WTC11 (cell line): ENCODE results near the gene NETO2. TPM values are rescaled to one million over a fixed set of nuclear protein-coding genes. Genes with fewer than 3 reads are reported as not detected.

Source experiments
- ATAC-seq: fragments of 200-7000 bp; cut with Tn5 transposase; 2 replicates; pipeline ENCODE4 v1.10.0; 2021; ENCODE audit warnings: mild to moderate bottlenecking, moderate library complexity
- CTCF ChIA-PET: fragments of 300-600 bp; sonication (Branson Sonifier 250); formaldehyde crosslinking; loops from one replicate; lab custom pipeline; 2021; ENCODE audit warnings: antibody characterized with exemption; lab: Charles Lee
- POLR2A ChIA-PET: fragments of 350-600 bp; sonication (Branson Sonifier 250); formaldehyde crosslinking; loops from one replicate; lab custom pipeline; 2021; ENCODE audit warnings: antibody characterized with exemption; lab: Charles Lee
- DNase-seq: peaks from one replicate; pipeline ENCODE4 v3.0.0; 2021; ENCODE audit warnings: low spot score
- H3K27ac Mint-ChIP-seq: 2 replicates; pipeline ENCODE4 v1.8.0; 2021; ENCODE audit warnings: mixed read lengths
- H3K27me3 Mint-ChIP-seq: 2 replicates; pipeline ENCODE4 v1.8.0; 2021; ENCODE audit warnings: low read depth, mild to moderate bottlenecking, moderate library complexity, mixed read lengths
- H3K36me3 Mint-ChIP-seq: 2 replicates; pipeline ENCODE4 v1.8.0; 2021; ENCODE audit warnings: mixed read lengths
- H3K4me1 Mint-ChIP-seq: 2 replicates; pipeline ENCODE4 v1.8.0; 2022; ENCODE audit warnings: mixed read lengths
- H3K4me3 Mint-ChIP-seq: 2 replicates; pipeline ENCODE4 v1.8.0; 2021; ENCODE audit warnings: mild to moderate bottlenecking, moderate library complexity, mixed read lengths
- H3K9me3 Mint-ChIP-seq: 2 replicates; pipeline ENCODE4 v1.8.0; 2021; ENCODE audit warnings: mixed read lengths
- ARID4B ChIP-seq: sonication (generic); formaldehyde crosslinking; IDR thresholded peaks from 2 replicates; pipeline ENCODE4 v1.8.0; 2023; ENCODE audit warnings: missing genetic modification reagents, mild to moderate bottlenecking, borderline replicate concordance
- ATF1 ChIP-seq: sonication (generic); formaldehyde crosslinking; IDR thresholded peaks from 2 replicates; pipeline ENCODE4 v1.8.1; 2023; ENCODE audit warnings: mild to moderate bottlenecking, moderate library complexity, missing genetic modification reagents
- FOXP1 ChIP-seq: sonication (generic); formaldehyde crosslinking; IDR thresholded peaks from 2 replicates; pipeline ENCODE4 v1.8.0; 2022; ENCODE audit warnings: missing genetic modification reagents, mild to moderate bottlenecking, moderate library complexity, borderline replicate concordance
- FOXP4 ChIP-seq: sonication (generic); formaldehyde crosslinking; IDR thresholded peaks from 2 replicates; pipeline ENCODE4 v1.8.0; 2022; ENCODE audit warnings: mild to moderate bottlenecking, missing genetic modification reagents
- JUN ChIP-seq: sonication (generic); formaldehyde crosslinking; IDR thresholded peaks from 2 replicates; pipeline ENCODE4 v1.8.0; 2023; ENCODE audit warnings: mild to moderate bottlenecking, missing genetic modification reagents
- KAT7 ChIP-seq: sonication (generic); formaldehyde crosslinking; IDR thresholded peaks from 2 replicates; pipeline ENCODE4 v1.8.1; 2023; ENCODE audit warnings: missing genetic modification reagents, mild to moderate bottlenecking, borderline replicate concordance
- RORB ChIP-seq: fragments of 250-450 bp; sonication (Bioruptor Pico); IDR thresholded peaks from 2 replicates; pipeline ENCODE4 v1.9.0; 2021; ENCODE audit warnings: mild to moderate bottlenecking
- USF2 ChIP-seq: sonication (generic); formaldehyde crosslinking; IDR thresholded peaks from 2 replicates; pipeline ENCODE4 v1.8.1; 2023; ENCODE audit warnings: mild to moderate bottlenecking, missing genetic modification reagents, moderate library complexity
- ZNF263 ChIP-seq: sonication (generic); formaldehyde crosslinking; IDR thresholded peaks from 2 replicates; pipeline ENCODE4 v1.8.1; 2022; ENCODE audit warnings: low read depth, mild to moderate bottlenecking, moderate library complexity, missing genetic modification reagents
- ZNF416 ChIP-seq: fragments of 250-450 bp; sonication (Bioruptor Pico); IDR thresholded peaks from 2 replicates; pipeline ENCODE4 v1.9.0; 2021; ENCODE audit warnings: mild to moderate bottlenecking, inconsistent platforms
- ZSCAN18 ChIP-seq: fragments of 250-450 bp; sonication (Bioruptor Pico); IDR thresholded peaks from 2 replicates; pipeline ENCODE4 v2.1.2; 2022; ENCODE audit warnings: mild to moderate bottlenecking, moderate library complexity
- total RNA-seq: library from RNA; stranded (reverse); gene quantifications from 3 replicates; pipeline ENCODE4 v1.2.3, GENCODE V29; 2021

Gene NETO2
- total RNA-seq, 1 experiment from 2014 or later: 21.8 TPM

GRCh38 chr16:47029724-47030123 lies 114.0 kb downstream of the NETO2 start (continued):
- TF ChIP-seq ARID4B (CRISPR knock-in tag) (no peak), USF2 (CRISPR knock-in tag) (no peak)

GRCh38 chr16:47028767-47029377 lies 114.9 kb downstream of the NETO2 start:
- Mint-ChIP-seq H3K36me3 (no peaks in the 10 kb centered on the region), H3K9me3 (no peaks in the 10 kb centered on the region), H3K27ac (no peak overlapping the region), H3K4me1 (peaks cover 3% of the 10 kb centered on the region; the same call in 1 of the 2 replicates), H3K27me3 (no peaks in the 10 kb centered on the region), H3K4me3 (no peak overlapping the region)
- DNase-seq: no peak
- POLR2A ChIA-PET: no interaction called here
- ATAC-seq: no peak
- CTCF ChIA-PET: interaction anchor here (2.1 kb wide), 1 partner anchor 9 kb away, joined by 13 read pairs; no protein-coding TSS in a partner anchor
- TF ChIP-seq KAT7 (CRISPR knock-in tag) (no peak), RORB (CRISPR knock-in tag) (no peak), ZSCAN18 (CRISPR knock-in tag) (no peak), ATF1 (CRISPR knock-in tag) (no peak), ZNF416 (CRISPR knock-in tag) (no peak), FOXP1 (no peak), ZNF263 (CRISPR knock-in tag) (no peak), FOXP4 (CRISPR knock-in tag) (no peak), JUN (CRISPR knock-in tag) (no peak)

Other genes with a start within 250 kb of the NETO2 start
- 101 to 103 TPM (median 102 TPM) in 3 replicates for gene DNAJA2, start 170.3 kb downstream of the NETO2 start, total RNA-seq